Caco-2 (cell line): ENCODE data around the gene C1orf21. TPM values are rescaled to one million over a fixed set of nuclear protein-coding genes. Genes with fewer than 3 reads are reported as not detected.

Experiments
- BruUV-seq: library from RNA; stranded (reverse); fragments of 400-500 nt; replicated peaks from 2 replicates; lab custom pipeline; 2021; lab: Mats Ljungman, UMichigan
- CTCF ChIA-PET: fragments of 300-600 bp; sonication (Branson Sonifier 250); formaldehyde crosslinking; loops from one replicate; lab custom pipeline; 2022; ENCODE audit warnings: antibody characterized with exemption; lab: Charles Lee
- POLR2A ChIA-PET: fragments of 300-600 bp; sonication (Branson Sonifier 250); formaldehyde crosslinking; loops from one replicate; lab custom pipeline; 2022; ENCODE audit warnings: antibody characterized with exemption; lab: Charles Lee
- DNase-seq, 2 experiments: peaks; one replicate each; pipeline versions ENCODE4 v3.0.0 to v3.0.0-alpha.2; 2020 to 2022
- H3K27me3 ChIP-seq: replicated peaks from 2 replicates; pipeline ENCODE4 v1.6.0; 2011; ENCODE audit warnings: low read length; ENCODE audit not compliant: control insufficient read depth, insufficient read depth
- H3K36me3 ChIP-seq: 2 replicates; pipeline ENCODE4 v1.5.1; 2011; ENCODE audit warnings: low read length; ENCODE audit not compliant: control insufficient read depth, insufficient read depth
- H3K4me1 ChIP-seq: fragments of 250-450 bp; sonication (Bioruptor Pico); 2 replicates; pipeline ENCODE4 v1.5.1; 2020; ENCODE audit warnings: mild to moderate bottlenecking
- H3K4me3 ChIP-seq: 2 replicates; pipeline ENCODE4 v1.5.1; 2011; ENCODE audit warnings: low read depth, mild to moderate bottlenecking, control low read depth, low read length
- H3K9me3 ChIP-seq: fragments of 250-450 bp; sonication (Bioruptor Pico); 2 replicates; pipeline ENCODE4 v1.5.1; 2020; ENCODE audit warnings: mild to moderate bottlenecking, moderate library complexity
- H3K27ac Mint-ChIP-seq: one replicate; pipeline ENCODE4 v1.8.0; 2022; ENCODE audit warnings: mixed read lengths; ENCODE audit not compliant: unreplicated experiment
- H3K27me3 Mint-ChIP-seq: one replicate; pipeline ENCODE4 v1.8.0; 2022; ENCODE audit warnings: mixed read lengths; ENCODE audit not compliant: insufficient read depth, unreplicated experiment
- H3K36me3 Mint-ChIP-seq: one replicate; pipeline ENCODE4 v1.8.0; 2022; ENCODE audit warnings: mild to moderate bottlenecking, mixed read lengths; ENCODE audit not compliant: insufficient read depth, unreplicated experiment
- H3K4me1 Mint-ChIP-seq: one replicate; pipeline ENCODE4 v1.8.0; 2022; ENCODE audit warnings: low read depth, mixed read lengths; ENCODE audit not compliant: unreplicated experiment
- H3K4me3 Mint-ChIP-seq: one replicate; pipeline ENCODE4 v1.8.0; 2022; ENCODE audit warnings: mild to moderate bottlenecking, moderate library complexity, mixed read lengths; ENCODE audit not compliant: unreplicated experiment
- H3K9me3 Mint-ChIP-seq: one replicate; pipeline ENCODE4 v1.8.0; 2022; ENCODE audit warnings: mixed read lengths; ENCODE audit not compliant: unreplicated experiment
- CTCF ChIP-seq, 2 experiments: fragments of 200-600 bp in 1 of 2; IDR thresholded peaks; 1 replicate in 1 of 2; 2 replicates in 1 of 2; pipeline versions ENCODE4 v1.5.1 to v1.8.0; 2011 to 2022; ENCODE audit warnings: antibody characterized with exemption in 1 of 2, control low read depth in 1 of 2, inconsistent platforms in 1 of 2, low read depth in 1 of 2, low read length in 1 of 2, mild to moderate bottlenecking in 1 of 2, moderate library complexity in 1 of 2; ENCODE audit not compliant: insufficient read depth in 1 of 2, severe bottlenecking in 1 of 2, unreplicated experiment in 1 of 2
- intact Hi-C: fragments of 100-400 bp; cut with micrococcal nuclease; formaldehyde crosslinking; loops from one replicate; pipeline ENCODE4 v1.10.0; 2022; ENCODE audit not compliant: unreplicated experiment
- total RNA-seq: library from RNA; stranded (reverse); gene quantifications from 2 replicates; pipeline ENCODE4 v1.2.3, GENCODE V29; 2022

Gene C1orf21
- total RNA-seq, 1 experiment from 2014 or later, result 0.82 TPM

- H3K9me3 ChIP-seq, result no peaks in the 10 kb centered on the region
- Mint-ChIP-seq H3K4me3 (no peak overlapping the region), H3K36me3 (no peaks in the 10 kb centered on the region), H3K9me3 (no peaks in the 10 kb centered on the region), H3K27me3 (peaks cover 6% of the 10 kb centered on the region), H3K4me1 (peaks cover 2% of the 10 kb centered on the region), H3K27ac (no peak overlapping the region)
- H3K36me3 ChIP-seq, result no peaks in the 10 kb centered on the region
- DNase-seq, result no peak
- no peak for TF ChIP-seq CTCF (IDR thresholded peaks at IDR 0.05; ENCODE audit: insufficient read depth in 1 of 2, low read depth in 1 of 2, low read length in 1 of 2, severe bottlenecking in 1 of 2, unreplicated experiment in 1 of 2)
- no TSS peak for BruUV-seq
- ChIA-PET POLR2A (no interaction called here), CTCF (no interaction called here)
- no peaks in the 10 kb centered on the region for H3K4me1 ChIP-seq
- intact Hi-C loops, result no loop called here
- H3K4me3 ChIP-seq, result no peak overlapping the region
- H3K27me3 ChIP-seq, result no peaks in the 10 kb centered on the region
These were observed 112.8 kb downstream of the C1orf21 start for GRCh38 chr1:184499616-184500015.

- H3K4me1 Mint-ChIP-seq, result peaks cover 7% of the 10 kb centered on the region
- ChIA-PET POLR2A (no interaction called here), CTCF (no interaction called here)
- Histone ChIP-seq H3K4me3 (no peak overlapping the region), H3K4me1 (no peaks in the 10 kb centered on the region), H3K36me3 (no peaks in the 10 kb centered on the region), H3K9me3 (no peaks in the 10 kb centered on the region), H3K27me3 (no peaks in the 10 kb centered on the region)
- no peak for DNase-seq
- BruUV-seq, result no TSS peak
- no peaks in the 10 kb centered on the region for H3K9me3 Mint-ChIP-seq
- intact Hi-C loops, result no loop called here
- no peak overlapping the region for H3K27ac Mint-ChIP-seq
- no peaks in the 10 kb centered on the region for H3K36me3 Mint-ChIP-seq
- no peak for TF ChIP-seq CTCF (IDR thresholded peaks at IDR 0.05; ENCODE audit: insufficient read depth in 1 of 2, low read depth in 1 of 2, low read length in 1 of 2, severe bottlenecking in 1 of 2, unreplicated experiment in 1 of 2)
- H3K4me3 Mint-ChIP-seq, result no peak overlapping the region
- peaks cover 8% of the 10 kb centered on the region for H3K27me3 Mint-ChIP-seq
These were observed 115.3 kb downstream of the C1orf21 start for GRCh38 chr1:184502161-184502560.

- no peak for DNase-seq
- no peaks in the 10 kb centered on the region for H3K9me3 Mint-ChIP-seq
- H3K9me3 ChIP-seq, result no peaks in the 10 kb centered on the region
- ChIA-PET POLR2A (no interaction called here), CTCF (no interaction called here)
- H3K27ac Mint-ChIP-seq, result no peak overlapping the region
- H3K36me3 Mint-ChIP-seq, result no peaks in the 10 kb centered on the region
- H3K4me1 Mint-ChIP-seq, result peaks cover 15% of the 10 kb centered on the region
- no peaks in the 10 kb centered on the region for H3K27me3 ChIP-seq
- no peak overlapping the region for H3K4me3 Mint-ChIP-seq
- peaks cover 4% of the 10 kb centered on the region; the same call in 1 of the 2 replicates for H3K4me1 ChIP-seq
- peaks cover 8% of the 10 kb centered on the region for H3K27me3 Mint-ChIP-seq
- H3K4me3 ChIP-seq, result no peak overlapping the region
- intact Hi-C loops, result no loop called here
- TF ChIP-seq CTCF (IDR thresholded peaks at IDR 0.05; ENCODE audit: insufficient read depth in 1 of 2, low read depth in 1 of 2, low read length in 1 of 2, severe bottlenecking in 1 of 2, unreplicated experiment in 1 of 2), result no peak
- no peaks in the 10 kb centered on the region for H3K36me3 ChIP-seq
- no TSS peak for BruUV-seq
These were observed 116.5 kb downstream of the C1orf21 start for GRCh38 chr1:184503221-184503749.
